A549 (cell line): ENCODE measurements around the gene MSI2. TPM values are rescaled to one million over a fixed set of nuclear protein-coding genes. Genes with fewer than 3 reads are reported as not detected.

Experiments
- ATAC-seq, 2 experiments: fragments of 200-7000 bp in 1 of 2; fragments of >200 bp in 1 of 2; cut with Nextera tagmentation in 1 of 2; cut with Tn5 transposase in 1 of 2; 3 replicates each; pipeline versions ENCODE4 v1.8.0 to v1.9.1; 2018 to 2020; ENCODE audit warnings: mild to moderate bottlenecking in 1 of 2, moderate library complexity in 1 of 2
- CTCF ChIA-PET: fragments of 300-600 bp; sonication (Branson Sonifier 250); formaldehyde crosslinking; extraction: SDS; loops from one replicate; lab custom pipeline; 2021; ENCODE audit warnings: antibody characterized with exemption, inconsistent platforms; lab: Yijun Ruan, JAX
- POLR2A ChIA-PET: fragments of 350-600 bp; formaldehyde crosslinking; extraction: SDS; loops from one replicate; lab custom pipeline; 2021; ENCODE audit warnings: antibody characterized with exemption, inconsistent platforms; lab: Yijun Ruan, JAX
- DNase-seq, 2 experiments: peaks; one replicate each; pipeline versions ENCODE4 v3.0.0 to v3.0.0-alpha.2; 2011 to 2016; ENCODE audit warnings: low read depth in 1 of 2, low spot score in 1 of 2
- FAIRE-seq: peaks from 2 replicates; lab custom pipeline; 2011; peaks lifted over from hg19 to GRCh38; lab: Jason Lieb, UNC
- H3K27ac ChIP-seq, 2 experiments: fragments of >200 bp; sonication (Bioruptor Twin); formaldehyde crosslinking; 3 replicates each; pipeline ENCODE4 v1.5.1; 2016 to 2017
- H3K4me1 ChIP-seq: fragments of >200 bp; sonication (Bioruptor Twin); formaldehyde crosslinking; 3 replicates; pipeline ENCODE4 v1.6.1; 2016
- H3K4me2 ChIP-seq: fragments of >200 bp; sonication (Bioruptor Twin); formaldehyde crosslinking; 3 replicates; pipeline ENCODE4 v1.6.1; 2016
- H3K4me3 ChIP-seq: fragments of >200 bp; sonication (Bioruptor Twin); formaldehyde crosslinking; 3 replicates; pipeline ENCODE4 v1.5.1; 2016
- H3K9me3 ChIP-seq: fragments of >200 bp; sonication (Bioruptor Twin); formaldehyde crosslinking; 3 replicates; pipeline ENCODE4 v1.6.1; 2016
- CBX2 ChIP-seq: fragments of 200-600 bp; sonication (generic); IDR thresholded peaks from 2 replicates; pipeline ENCODE4 v1.6.1; 2016; ENCODE audit warnings: low read depth, mild to moderate bottlenecking, borderline replicate concordance
- CBX8 ChIP-seq: fragments of 200-600 bp; sonication (generic); IDR thresholded peaks from 2 replicates; pipeline ENCODE4 v1.6.1; 2016
- CHD2 ChIP-seq: fragments of 150-350 bp; IDR thresholded peaks from 2 replicates; pipeline ENCODE4 v1.6.1; 2014; ENCODE audit warnings: low read length; ENCODE audit not compliant: partially characterized antibody
- ESRRA ChIP-seq: fragments of 150-350 bp; IDR thresholded peaks from 2 replicates; pipeline ENCODE4 v1.6.1; 2014; ENCODE audit warnings: mild to moderate bottlenecking, low read length, borderline replicate concordance
- GATA3 ChIP-seq: IDR thresholded peaks from 2 replicates; pipeline ENCODE4 v1.6.1; 2012; ENCODE audit warnings: borderline replicate concordance
- HDAC2 ChIP-seq: fragments of 200-600 bp; sonication (generic); IDR thresholded peaks from 2 replicates; pipeline ENCODE4 v1.6.1; 2016
- HOXA7 ChIP-seq: fragments of 250-450 bp; sonication (Bioruptor Pico); IDR thresholded peaks from 2 replicates; pipeline ENCODE4 v1.5.0; 2020; ENCODE audit warnings: mild to moderate bottlenecking, moderate library complexity
- KDM1A ChIP-seq: fragments of 200-600 bp; sonication (generic); IDR thresholded peaks from 2 replicates; pipeline ENCODE4 v1.6.1; 2016; ENCODE audit warnings: low read depth, mild to moderate bottlenecking
- MAZ ChIP-seq: fragments of 150-350 bp; IDR thresholded peaks from 2 replicates; pipeline ENCODE4 v1.6.1; 2014; ENCODE audit warnings: antibody characterized with exemption, low read depth, low read length, borderline replicate concordance
- MYC ChIP-seq: IDR thresholded peaks from 2 replicates; pipeline ENCODE4 v1.6.1; 2012; ENCODE audit warnings: mild to moderate bottlenecking, inconsistent platforms, low read length, improper control_type of control experiment, borderline replicate concordance
- NFE2L2 ChIP-seq: fragments of 150-350 bp; conservative IDR thresholded peaks from 2 replicates; pipeline ENCODE4 v1.6.1; 2014; ENCODE audit warnings: low read length
- NR3C1 ChIP-seq: fragments of >200 bp; sonication (Bioruptor Twin); formaldehyde crosslinking; IDR thresholded peaks from 3 replicates; pipeline ENCODE4 v1.6.1; 2017
- POLR2AphosphoS2 ChIP-seq: conservative IDR thresholded peaks from 2 replicates; pipeline ENCODE4 v1.6.1; 2012; ENCODE audit warnings: low read length, improper control_type of control experiment, inconsistent platforms
- RFX5 ChIP-seq: fragments of 450-650 bp; IDR thresholded peaks from 2 replicates; pipeline ENCODE4 v1.7.1; 2014; ENCODE audit warnings: antibody characterized with exemption, mild to moderate bottlenecking, moderate library complexity
- RNF2 ChIP-seq: fragments of 200-600 bp; sonication (generic); IDR thresholded peaks from 2 replicates; pipeline ENCODE4 v1.6.1; 2016; ENCODE audit warnings: low read depth, mild to moderate bottlenecking, antibody characterized with exemption, moderate library complexity, borderline replicate concordance
- TFCP2L1 ChIP-seq: fragments of 250-450 bp; sonication (Bioruptor Pico); IDR thresholded peaks from 2 replicates; pipeline ENCODE4 v1.5.0; 2021; ENCODE audit warnings: mild to moderate bottlenecking
- TP53 ChIP-seq: fragments of 250-450 bp; sonication (Bioruptor Pico); IDR thresholded peaks from 2 replicates; pipeline ENCODE4 v1.5.0; 2021; ENCODE audit warnings: mild to moderate bottlenecking, moderate library complexity
- WGBS: methylation state at CpG from one replicate; pipeline ENCODE4 v1.1.6; 2017; ENCODE audit errors: missing lambda C conversion rate; 5-methylcytosine and 5-hydroxymethylcytosine counted together
- polyA plus RNA-seq, 4 experiments: library from polyadenylated mRNA; depleted of rRNA in 3 of 4; stranded (reverse); fragments of >200 nt; fragmentation: RNase III in 1 of 4; extraction: RNeasy Plus Mini Kit Qiagen cat#74134 plus additional on column Dnase treatment in 1 of 4; gene quantifications; 2 replicates in 3 of 4; 3 replicates in 1 of 4; pipeline ENCODE4 v1.2.3, GENCODE V29; 2011 to 2017
- TF ChIP-seq, protein P1 (sequence below): fragments of >200 bp; sonication (Bioruptor Twin); formaldehyde crosslinking; IDR thresholded peaks from 2 replicates; pipeline ENCODE4 v1.6.1; 2016
- TF ChIP-seq, protein P2 (sequence below): IDR thresholded peaks from 2 replicates; pipeline ENCODE4 v1.6.1; 2012
- TF ChIP-seq, protein P3 (sequence below): IDR thresholded peaks from 2 replicates; pipeline ENCODE4 v1.6.1; 2012; ENCODE audit warnings: low read depth, borderline replicate concordance
- TF ChIP-seq, protein P4 (sequence below): IDR thresholded peaks from 2 replicates; pipeline ENCODE4 v1.6.1; 2012
- TF ChIP-seq, protein P5 (sequence below): fragments of 150-350 bp; IDR thresholded peaks from 2 replicates; pipeline ENCODE4 v1.6.1; 2014; ENCODE audit warnings: low read depth, mild to moderate bottlenecking, low read length
- TF ChIP-seq, protein P6 (sequence below): fragments of 450-650 bp; IDR thresholded peaks from 2 replicates; pipeline ENCODE4 v1.6.1; 2014; ENCODE audit warnings: antibody characterized with exemption
- TF ChIP-seq, protein P7 (sequence below): fragments of >200 bp; sonication (Bioruptor Twin); formaldehyde crosslinking; IDR thresholded peaks from 3 replicates; pipeline ENCODE4 v1.5.1; 2016

Gene MSI2
- polyA plus RNA-seq, 2 of the 4 experiments (the other 2 are of a cell fraction) = 43.6 to 44.4 TPM

DNA sequence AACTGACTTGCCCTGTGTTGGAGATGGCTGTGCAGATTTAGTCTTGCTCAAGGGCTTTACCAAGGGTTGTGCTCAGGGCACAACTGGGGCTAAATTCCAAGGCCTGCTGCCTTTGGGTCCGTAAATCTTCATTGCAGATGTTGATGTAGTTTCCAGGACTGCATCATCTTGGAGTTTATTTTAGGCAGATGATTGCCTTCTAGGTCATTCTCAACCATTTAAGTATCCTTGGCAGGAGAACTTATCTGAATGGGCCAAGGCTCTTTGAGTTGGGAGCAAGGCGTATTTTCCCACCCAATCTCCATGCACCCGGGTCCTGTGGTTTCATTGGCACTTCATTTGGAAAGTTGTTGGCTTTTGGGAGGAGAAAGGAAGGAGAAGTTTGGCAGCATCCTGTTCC lies 200.3 kb downstream of the MSI2 start:
- POLR2A ChIA-PET = no interaction called here
- peaks cover 36% of the 10 kb centered on the region for H3K4me1 ChIP-seq
- 95% methylated on average over 3 of the region's 3 CpGs for whole genome bisulfite sequencing
- TF ChIP-seq, protein P1, sequence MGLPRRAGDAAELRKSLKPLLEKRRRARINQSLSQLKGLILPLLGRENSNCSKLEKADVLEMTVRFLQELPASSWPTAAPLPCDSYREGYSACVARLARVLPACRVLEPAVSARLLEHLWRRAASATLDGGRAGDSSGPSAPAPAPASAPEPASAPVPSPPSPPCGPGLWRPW = no peak
- TF ChIP-seq CBX2 (no peak), CBX8 (no peak), TP53 (no peak), POLR2AphosphoS2 (no peak), GATA3 (no peak), RFX5 (no peak)
- TF ChIP-seq, protein P2, sequence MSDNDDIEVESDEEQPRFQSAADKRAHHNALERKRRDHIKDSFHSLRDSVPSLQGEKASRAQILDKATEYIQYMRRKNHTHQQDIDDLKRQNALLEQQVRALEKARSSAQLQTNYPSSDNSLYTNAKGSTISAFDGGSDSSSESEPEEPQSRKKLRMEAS = no peak
- TF ChIP-seq, all 56 proteins: peak for 0
- Histone ChIP-seq H3K27ac (peak overlapping the region; percentile 38 to 39; a peak in 4 of 6 replicates), H3K4me2 (no peak overlapping the region), H3K4me3 (no peak overlapping the region), H3K9me3 (no peaks in the 10 kb centered on the region)
- CTCF ChIA-PET = interaction anchor here (0.7 kb wide), 1 partner anchor 91 kb away, joined by 4 read pairs; no protein-coding TSS in a partner anchor
- ATAC-seq (no peak), DNase-seq (no peak), FAIRE-seq (no peak)

DNA sequence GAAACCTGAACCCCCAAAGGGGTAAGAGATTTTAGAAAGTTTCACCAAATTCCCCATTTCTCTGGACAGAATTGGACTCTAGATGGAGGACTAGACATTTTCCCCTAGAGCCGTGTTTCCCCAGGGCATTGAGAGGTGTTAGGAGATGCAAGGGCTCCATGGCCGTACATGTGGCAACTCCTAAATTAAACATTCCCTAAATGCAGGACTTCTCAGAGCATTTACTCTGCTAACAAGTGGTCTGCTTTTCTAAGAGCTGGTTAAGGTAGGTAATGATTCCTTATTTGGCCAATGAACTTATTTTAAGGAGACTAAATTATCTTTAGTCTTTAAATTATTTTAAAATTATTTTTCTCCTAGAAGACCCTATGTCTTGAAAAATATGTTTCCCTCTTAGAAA lies 200.9 kb downstream of the MSI2 start:
- TF ChIP-seq POLR2AphosphoS2 = no peak
- no peak for TF ChIP-seq RNF2
- no peak for TF ChIP-seq NR3C1
- no peak for TF ChIP-seq MYC
- TF ChIP-seq, protein P3, sequence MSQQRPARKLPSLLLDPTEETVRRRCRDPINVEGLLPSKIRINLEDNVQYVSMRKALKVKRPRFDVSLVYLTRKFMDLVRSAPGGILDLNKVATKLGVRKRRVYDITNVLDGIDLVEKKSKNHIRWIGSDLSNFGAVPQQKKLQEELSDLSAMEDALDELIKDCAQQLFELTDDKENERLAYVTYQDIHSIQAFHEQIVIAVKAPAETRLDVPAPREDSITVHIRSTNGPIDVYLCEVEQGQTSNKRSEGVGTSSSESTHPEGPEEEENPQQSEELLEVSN = no peak
- TF ChIP-seq, protein P4, sequence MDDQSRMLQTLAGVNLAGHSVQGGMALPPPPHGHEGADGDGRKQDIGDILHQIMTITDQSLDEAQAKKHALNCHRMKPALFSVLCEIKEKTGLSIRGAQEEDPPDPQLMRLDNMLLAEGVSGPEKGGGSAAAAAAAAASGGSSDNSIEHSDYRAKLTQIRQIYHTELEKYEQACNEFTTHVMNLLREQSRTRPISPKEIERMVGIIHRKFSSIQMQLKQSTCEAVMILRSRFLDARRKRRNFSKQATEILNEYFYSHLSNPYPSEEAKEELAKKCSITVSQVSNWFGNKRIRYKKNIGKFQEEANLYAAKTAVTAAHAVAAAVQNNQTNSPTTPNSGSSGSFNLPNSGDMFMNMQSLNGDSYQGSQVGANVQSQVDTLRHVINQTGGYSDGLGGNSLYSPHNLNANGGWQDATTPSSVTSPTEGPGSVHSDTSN = no peak
- TF ChIP-seq, protein P5, sequence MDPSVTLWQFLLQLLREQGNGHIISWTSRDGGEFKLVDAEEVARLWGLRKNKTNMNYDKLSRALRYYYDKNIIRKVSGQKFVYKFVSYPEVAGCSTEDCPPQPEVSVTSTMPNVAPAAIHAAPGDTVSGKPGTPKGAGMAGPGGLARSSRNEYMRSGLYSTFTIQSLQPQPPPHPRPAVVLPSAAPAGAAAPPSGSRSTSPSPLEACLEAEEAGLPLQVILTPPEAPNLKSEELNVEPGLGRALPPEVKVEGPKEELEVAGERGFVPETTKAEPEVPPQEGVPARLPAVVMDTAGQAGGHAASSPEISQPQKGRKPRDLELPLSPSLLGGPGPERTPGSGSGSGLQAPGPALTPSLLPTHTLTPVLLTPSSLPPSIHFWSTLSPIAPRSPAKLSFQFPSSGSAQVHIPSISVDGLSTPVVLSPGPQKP = no peak
- TF ChIP-seq, protein P6, sequence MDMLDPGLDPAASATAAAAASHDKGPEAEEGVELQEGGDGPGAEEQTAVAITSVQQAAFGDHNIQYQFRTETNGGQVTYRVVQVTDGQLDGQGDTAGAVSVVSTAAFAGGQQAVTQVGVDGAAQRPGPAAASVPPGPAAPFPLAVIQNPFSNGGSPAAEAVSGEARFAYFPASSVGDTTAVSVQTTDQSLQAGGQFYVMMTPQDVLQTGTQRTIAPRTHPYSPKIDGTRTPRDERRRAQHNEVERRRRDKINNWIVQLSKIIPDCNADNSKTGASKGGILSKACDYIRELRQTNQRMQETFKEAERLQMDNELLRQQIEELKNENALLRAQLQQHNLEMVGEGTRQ = no peak
- no peak for TF ChIP-seq MAZ
- no peak for TF ChIP-seq TFCP2L1 (CRISPR knock-in tag)
- no peak for TF ChIP-seq ESRRA
- TF ChIP-seq, protein P7, sequence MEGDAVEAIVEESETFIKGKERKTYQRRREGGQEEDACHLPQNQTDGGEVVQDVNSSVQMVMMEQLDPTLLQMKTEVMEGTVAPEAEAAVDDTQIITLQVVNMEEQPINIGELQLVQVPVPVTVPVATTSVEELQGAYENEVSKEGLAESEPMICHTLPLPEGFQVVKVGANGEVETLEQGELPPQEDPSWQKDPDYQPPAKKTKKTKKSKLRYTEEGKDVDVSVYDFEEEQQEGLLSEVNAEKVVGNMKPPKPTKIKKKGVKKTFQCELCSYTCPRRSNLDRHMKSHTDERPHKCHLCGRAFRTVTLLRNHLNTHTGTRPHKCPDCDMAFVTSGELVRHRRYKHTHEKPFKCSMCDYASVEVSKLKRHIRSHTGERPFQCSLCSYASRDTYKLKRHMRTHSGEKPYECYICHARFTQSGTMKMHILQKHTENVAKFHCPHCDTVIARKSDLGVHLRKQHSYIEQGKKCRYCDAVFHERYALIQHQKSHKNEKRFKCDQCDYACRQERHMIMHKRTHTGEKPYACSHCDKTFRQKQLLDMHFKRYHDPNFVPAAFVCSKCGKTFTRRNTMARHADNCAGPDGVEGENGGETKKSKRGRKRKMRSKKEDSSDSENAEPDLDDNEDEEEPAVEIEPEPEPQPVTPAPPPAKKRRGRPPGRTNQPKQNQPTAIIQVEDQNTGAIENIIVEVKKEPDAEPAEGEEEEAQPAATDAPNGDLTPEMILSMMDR = no peak
- TF ChIP-seq KDM1A = no peak
- no peak for TF ChIP-seq CHD2
- TF ChIP-seq CBX2 = no peak
- no peak for TF ChIP-seq CBX8
- TF ChIP-seq NFE2L2 = no peak
- TF ChIP-seq HDAC2 = no peak
- no peak for TF ChIP-seq HOXA7
- WGBS = 93% methylated on average over 2 of the region's 2 CpGs
- Histone ChIP-seq H3K27ac (peak overlapping the region; percentile 38 to 39; a peak in 4 of 6 replicates), H3K4me2 (no peak overlapping the region), H3K9me3 (no peaks in the 10 kb centered on the region), H3K4me3 (no peak overlapping the region), H3K4me1 (peaks cover 42% of the 10 kb centered on the region)
- ChIA-PET CTCF (interaction anchor here (0.9 kb wide), 1 partner anchor 57 kb away, joined by 3 read pairs; no protein-coding TSS in a partner anchor), POLR2A (no interaction called here)
- DNase-seq (no peak), ATAC-seq (no peak), FAIRE-seq (no peak)
